SK-N-SH treated with all-trans-retinoic acid at 6 μM for 48 hours (cell line): ENCODE measurements around the gene CSF2.

Experiments used
- ATAC-seq: fragments of 200-7000 bp; cut with Tn5 transposase; 3 replicates; pipeline ENCODE4 v1.9.1; 2020; ENCODE audit warnings: mild to moderate bottlenecking, moderate library complexity
- ARNTL ChIP-seq: fragments of 450-650 bp; formaldehyde crosslinking; IDR thresholded peaks from 2 replicates; pipeline ENCODE4 v1.5.0; 2020; ENCODE audit warnings: low read depth, mild to moderate bottlenecking, moderate library complexity, borderline replicate concordance
- BACH2 ChIP-seq: fragments of 250-450 bp; sonication (Bioruptor Pico); IDR thresholded peaks from 2 replicates; pipeline ENCODE4 v1.9.0; 2021; ENCODE audit warnings: mild to moderate bottlenecking, borderline replicate concordance
- CSDC2 ChIP-seq: fragments of 250-450 bp; sonication (Bioruptor Pico); IDR thresholded peaks from 2 replicates; pipeline ENCODE4 v1.5.0; 2020; ENCODE audit warnings: mild to moderate bottlenecking, moderate library complexity
- GLIS3 ChIP-seq: fragments of 250-450 bp; sonication (Bioruptor Pico); IDR thresholded peaks from 2 replicates; pipeline ENCODE4 v1.5.0; 2020; ENCODE audit warnings: mild to moderate bottlenecking, moderate library complexity
- ISL1 ChIP-seq: fragments of 250-450 bp; sonication (Bioruptor Pico); IDR thresholded peaks from 2 replicates; pipeline ENCODE4 v2.1.2; 2022; ENCODE audit warnings: mild to moderate bottlenecking, moderate library complexity
- OSR1 ChIP-seq: fragments of 250-450 bp; sonication (Bioruptor Pico); IDR thresholded peaks from 2 replicates; pipeline ENCODE4 v1.8.0; 2022; ENCODE audit warnings: moderate library complexity, mild to moderate bottlenecking, inconsistent platforms
- PPARA ChIP-seq: fragments of 250-450 bp; sonication (Bioruptor Pico); IDR thresholded peaks from 2 replicates; pipeline ENCODE4 v1.5.0; 2020; ENCODE audit warnings: mild to moderate bottlenecking, borderline replicate concordance
- RARB ChIP-seq: fragments of 250-450 bp; sonication (Bioruptor Pico); IDR thresholded peaks from 2 replicates; pipeline ENCODE4 v1.8.0; 2021; ENCODE audit warnings: mild to moderate bottlenecking, moderate library complexity
- SNAI2 ChIP-seq: fragments of 250-450 bp; sonication (Bioruptor Pico); IDR thresholded peaks from 2 replicates; pipeline ENCODE4 v1.5.0; 2020; ENCODE audit warnings: mild to moderate bottlenecking, moderate library complexity
- TCF4 ChIP-seq: fragments of 250-450 bp; sonication (Bioruptor Pico); IDR thresholded peaks from 2 replicates; pipeline ENCODE4 v1.8.0; 2021; ENCODE audit warnings: mild to moderate bottlenecking, moderate library complexity, borderline replicate concordance
- ZC3H10 ChIP-seq: fragments of 250-450 bp; sonication (Bioruptor Pico); IDR thresholded peaks from 2 replicates; pipeline ENCODE4 v1.5.1; 2021; ENCODE audit warnings: mild to moderate bottlenecking, moderate library complexity
- ZFP3 ChIP-seq: fragments of 250-450 bp; sonication (Bioruptor Pico); IDR thresholded peaks from 2 replicates; pipeline ENCODE4 v1.5.0; 2020; ENCODE audit warnings: mild to moderate bottlenecking, moderate library complexity
- ZFP30 ChIP-seq: fragments of 450-650 bp; formaldehyde crosslinking; IDR thresholded peaks from 2 replicates; pipeline ENCODE4 v1.5.0; 2022; ENCODE audit warnings: mild to moderate bottlenecking, moderate library complexity
- ZNF565 ChIP-seq: fragments of 450-650 bp; formaldehyde crosslinking; conservative IDR thresholded peaks from 2 replicates; pipeline ENCODE4 v1.5.0; 2020; ENCODE audit warnings: low read depth, mild to moderate bottlenecking, moderate library complexity
- ZNF70 ChIP-seq: fragments of 450-650 bp; formaldehyde crosslinking; IDR thresholded peaks from 2 replicates; pipeline ENCODE4 v1.5.0; 2020; ENCODE audit warnings: mild to moderate bottlenecking, moderate library complexity
- ZNF8 ChIP-seq: fragments of 450-650 bp; formaldehyde crosslinking; IDR thresholded peaks from 2 replicates; pipeline ENCODE4 v1.5.0; 2020; ENCODE audit warnings: mild to moderate bottlenecking, moderate library complexity
- TF ChIP-seq, protein P1 (sequence below): fragments of 250-450 bp; sonication (Bioruptor Pico); IDR thresholded peaks from 2 replicates; pipeline ENCODE4 v1.5.0; 2020; ENCODE audit warnings: mild to moderate bottlenecking, moderate library complexity
- TF ChIP-seq, protein P2 (sequence below): fragments of 250-450 bp; sonication (Bioruptor Pico); IDR thresholded peaks from 2 replicates; pipeline ENCODE4 v1.8.0; 2020; ENCODE audit warnings: mild to moderate bottlenecking, moderate library complexity, borderline replicate concordance
- TF ChIP-seq, protein P3 (sequence below): fragments of 250-450 bp; sonication (Bioruptor Pico); IDR thresholded peaks from 2 replicates; pipeline ENCODE4 v1.8.0; 2021; ENCODE audit warnings: low read depth, mild to moderate bottlenecking, moderate library complexity, borderline replicate concordance
- TF ChIP-seq, protein P4 (sequence below): fragments of 250-450 bp; sonication (Bioruptor Pico); IDR thresholded peaks from 2 replicates; pipeline ENCODE4 v1.5.1; 2021; ENCODE audit warnings: mild to moderate bottlenecking, moderate library complexity
- TF ChIP-seq, protein P5 (sequence below): fragments of 250-450 bp; sonication (Bioruptor Pico); IDR thresholded peaks from 2 replicates; pipeline ENCODE4 v1.5.1; 2020; ENCODE audit warnings: low read depth, mild to moderate bottlenecking, moderate library complexity

The CSF2 gene

DNA sequence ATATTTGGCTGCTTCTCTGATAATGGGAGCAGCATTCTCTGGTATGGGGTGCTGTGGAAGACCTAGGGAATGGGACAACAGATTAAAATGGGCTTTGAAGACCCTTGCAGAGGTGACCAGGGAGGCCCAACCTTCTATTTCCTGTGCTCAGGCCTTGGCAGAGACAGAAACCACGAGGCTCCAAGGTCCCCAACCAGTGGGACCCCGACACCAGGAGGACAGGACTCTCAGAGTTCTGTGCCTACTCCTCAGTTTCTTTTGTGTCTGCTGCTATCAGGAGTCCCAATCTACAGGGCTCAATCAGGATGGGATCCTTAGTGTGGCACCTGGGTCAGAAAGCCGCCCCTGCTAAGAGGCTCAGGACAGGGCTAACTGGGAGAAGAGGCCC lies 29.3 kb downstream of the CSF2 start:
- TF ChIP-seq OSR1 (CRISPR knock-in tag) (no peak), ZC3H10 (no peak), ZNF565 (CRISPR knock-in tag) (no peak), ZFP30 (CRISPR knock-in tag) (no peak), ZNF8 (no peak), GLIS3 (CRISPR knock-in tag) (no peak), PPARA (CRISPR knock-in tag) (no peak), RARB (CRISPR knock-in tag) (no peak), BACH2 (CRISPR knock-in tag) (no peak), ZFP3 (CRISPR knock-in tag) (no peak), SNAI2 (no peak), ISL1 (CRISPR knock-in tag) (no peak), TCF4 (CRISPR knock-in tag) (no peak), ARNTL (CRISPR knock-in tag) (no peak), ZNF70 (CRISPR knock-in tag) (no peak), CSDC2 (CRISPR knock-in tag) (no peak)
- TF ChIP-seq, protein P1, sequence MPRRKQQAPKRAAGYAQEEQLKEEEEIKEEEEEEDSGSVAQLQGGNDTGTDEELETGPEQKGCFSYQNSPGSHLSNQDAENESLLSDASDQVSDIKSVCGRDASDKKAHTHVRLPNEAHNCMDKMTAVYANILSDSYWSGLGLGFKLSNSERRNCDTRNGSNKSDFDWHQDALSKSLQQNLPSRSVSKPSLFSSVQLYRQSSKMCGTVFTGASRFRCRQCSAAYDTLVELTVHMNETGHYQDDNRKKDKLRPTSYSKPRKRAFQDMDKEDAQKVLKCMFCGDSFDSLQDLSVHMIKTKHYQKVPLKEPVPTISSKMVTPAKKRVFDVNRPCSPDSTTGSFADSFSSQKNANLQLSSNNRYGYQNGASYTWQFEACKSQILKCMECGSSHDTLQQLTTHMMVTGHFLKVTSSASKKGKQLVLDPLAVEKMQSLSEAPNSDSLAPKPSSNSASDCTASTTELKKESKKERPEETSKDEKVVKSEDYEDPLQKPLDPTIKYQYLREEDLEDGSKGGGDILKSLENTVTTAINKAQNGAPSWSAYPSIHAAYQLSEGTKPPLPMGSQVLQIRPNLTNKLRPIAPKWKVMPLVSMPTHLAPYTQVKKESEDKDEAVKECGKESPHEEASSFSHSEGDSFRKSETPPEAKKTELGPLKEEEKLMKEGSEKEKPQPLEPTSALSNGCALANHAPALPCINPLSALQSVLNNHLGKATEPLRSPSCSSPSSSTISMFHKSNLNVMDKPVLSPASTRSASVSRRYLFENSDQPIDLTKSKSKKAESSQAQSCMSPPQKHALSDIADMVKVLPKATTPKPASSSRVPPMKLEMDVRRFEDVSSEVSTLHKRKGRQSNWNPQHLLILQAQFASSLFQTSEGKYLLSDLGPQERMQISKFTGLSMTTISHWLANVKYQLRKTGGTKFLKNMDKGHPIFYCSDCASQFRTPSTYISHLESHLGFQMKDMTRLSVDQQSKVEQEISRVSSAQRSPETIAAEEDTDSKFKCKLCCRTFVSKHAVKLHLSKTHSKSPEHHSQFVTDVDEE (CRISPR knock-in tag): no peak
- TF ChIP-seq, protein P2, sequence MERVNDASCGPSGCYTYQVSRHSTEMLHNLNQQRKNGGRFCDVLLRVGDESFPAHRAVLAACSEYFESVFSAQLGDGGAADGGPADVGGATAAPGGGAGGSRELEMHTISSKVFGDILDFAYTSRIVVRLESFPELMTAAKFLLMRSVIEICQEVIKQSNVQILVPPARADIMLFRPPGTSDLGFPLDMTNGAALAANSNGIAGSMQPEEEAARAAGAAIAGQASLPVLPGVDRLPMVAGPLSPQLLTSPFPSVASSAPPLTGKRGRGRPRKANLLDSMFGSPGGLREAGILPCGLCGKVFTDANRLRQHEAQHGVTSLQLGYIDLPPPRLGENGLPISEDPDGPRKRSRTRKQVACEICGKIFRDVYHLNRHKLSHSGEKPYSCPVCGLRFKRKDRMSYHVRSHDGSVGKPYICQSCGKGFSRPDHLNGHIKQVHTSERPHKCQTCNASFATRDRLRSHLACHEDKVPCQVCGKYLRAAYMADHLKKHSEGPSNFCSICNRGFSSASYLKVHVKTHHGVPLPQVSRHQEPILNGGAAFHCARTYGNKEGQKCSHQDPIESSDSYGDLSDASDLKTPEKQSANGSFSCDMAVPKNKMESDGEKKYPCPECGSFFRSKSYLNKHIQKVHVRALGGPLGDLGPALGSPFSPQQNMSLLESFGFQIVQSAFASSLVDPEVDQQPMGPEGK (CRISPR knock-in tag): no peak
- TF ChIP-seq, protein P3, sequence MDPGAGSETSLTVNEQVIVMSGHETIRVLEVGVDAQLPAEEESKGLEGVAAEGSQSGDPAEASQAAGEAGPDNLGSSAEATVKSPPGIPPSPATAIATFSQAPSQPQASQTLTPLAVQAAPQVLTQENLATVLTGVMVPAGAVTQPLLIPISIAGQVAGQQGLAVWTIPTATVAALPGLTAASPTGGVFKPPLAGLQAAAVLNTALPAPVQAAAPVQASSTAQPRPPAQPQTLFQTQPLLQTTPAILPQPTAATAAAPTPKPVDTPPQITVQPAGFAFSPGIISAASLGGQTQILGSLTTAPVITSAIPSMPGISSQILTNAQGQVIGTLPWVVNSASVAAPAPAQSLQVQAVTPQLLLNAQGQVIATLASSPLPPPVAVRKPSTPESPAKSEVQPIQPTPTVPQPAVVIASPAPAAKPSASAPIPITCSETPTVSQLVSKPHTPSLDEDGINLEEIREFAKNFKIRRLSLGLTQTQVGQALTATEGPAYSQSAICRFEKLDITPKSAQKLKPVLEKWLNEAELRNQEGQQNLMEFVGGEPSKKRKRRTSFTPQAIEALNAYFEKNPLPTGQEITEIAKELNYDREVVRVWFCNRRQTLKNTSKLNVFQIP: no peak
- TF ChIP-seq, protein P4, sequence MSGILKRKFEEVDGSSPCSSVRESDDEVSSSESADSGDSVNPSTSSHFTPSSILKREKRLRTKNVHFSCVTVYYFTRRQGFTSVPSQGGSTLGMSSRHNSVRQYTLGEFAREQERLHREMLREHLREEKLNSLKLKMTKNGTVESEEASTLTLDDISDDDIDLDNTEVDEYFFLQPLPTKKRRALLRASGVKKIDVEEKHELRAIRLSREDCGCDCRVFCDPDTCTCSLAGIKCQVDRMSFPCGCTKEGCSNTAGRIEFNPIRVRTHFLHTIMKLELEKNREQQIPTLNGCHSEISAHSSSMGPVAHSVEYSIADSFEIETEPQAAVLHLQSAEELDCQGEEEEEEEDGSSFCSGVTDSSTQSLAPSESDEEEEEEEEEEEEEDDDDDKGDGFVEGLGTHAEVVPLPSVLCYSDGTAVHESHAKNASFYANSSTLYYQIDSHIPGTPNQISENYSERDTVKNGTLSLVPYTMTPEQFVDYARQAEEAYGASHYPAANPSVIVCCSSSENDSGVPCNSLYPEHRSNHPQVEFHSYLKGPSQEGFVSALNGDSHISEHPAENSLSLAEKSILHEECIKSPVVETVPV (CRISPR knock-in tag): no peak
- ATAC-seq: peak; percentile 40; the same call in 2 of the 3 replicates

DNA sequence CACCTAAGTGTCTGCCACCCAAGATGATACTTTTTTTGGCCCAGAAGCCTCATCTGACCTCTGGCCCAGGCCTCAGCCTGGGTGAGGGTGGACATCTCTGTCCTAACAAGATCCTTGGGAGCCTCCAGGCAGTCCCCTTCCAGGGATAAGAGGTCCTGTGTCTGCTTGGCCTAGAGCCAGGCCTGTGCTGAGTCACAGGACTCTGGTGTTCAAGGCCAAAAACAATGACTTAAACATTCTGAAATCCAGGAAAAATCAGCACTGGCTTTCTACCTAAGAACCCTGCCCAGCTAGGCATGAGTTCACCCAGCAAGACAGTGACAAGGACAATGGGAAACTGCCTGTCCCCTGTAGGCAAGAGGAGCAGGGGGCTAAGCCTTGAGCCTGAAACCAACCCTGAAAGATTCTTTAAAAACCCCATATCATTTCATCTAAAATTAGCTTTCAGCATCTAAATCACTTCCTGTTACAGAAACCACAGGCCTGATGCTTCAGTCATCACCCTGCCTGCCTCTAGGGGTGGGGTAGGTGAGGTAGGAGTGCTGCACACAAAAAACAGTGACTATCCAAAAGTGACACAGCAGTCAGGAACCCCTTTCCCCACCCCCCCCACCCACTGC lies 29.9 kb downstream of the CSF2 start:
- no peak for TF ChIP-seq RARB (CRISPR knock-in tag)
- TF ChIP-seq ZFP3 (CRISPR knock-in tag): peak; percentile 91
- peak; percentile 28; the same call in 1 of the 2 replicates for TF ChIP-seq ISL1 (CRISPR knock-in tag)
- ATAC-seq: peak; percentile 76

DNA sequence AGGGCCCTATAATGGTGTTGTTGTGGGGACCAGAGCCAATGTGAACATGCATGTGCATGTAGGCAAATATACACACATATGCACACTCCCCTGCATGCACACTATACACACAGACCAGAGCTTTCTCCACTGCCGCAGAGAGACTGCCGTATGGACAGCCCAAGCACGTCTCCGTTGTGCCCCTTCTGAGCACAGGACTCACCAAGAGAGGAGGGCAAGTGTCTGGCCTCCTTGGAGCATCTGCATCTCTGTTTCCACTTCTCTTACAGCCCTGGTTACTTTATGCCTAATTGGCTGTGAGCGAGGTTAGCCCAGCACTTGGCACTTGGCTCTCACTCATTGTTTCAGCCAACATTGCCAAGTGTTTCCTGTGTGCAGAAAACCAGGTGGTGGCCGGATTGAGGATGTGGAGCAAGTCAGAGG lies 30.4 kb downstream of the CSF2 start:
- peak; percentile 65 for ATAC-seq
- TF ChIP-seq BACH2 (CRISPR knock-in tag) (no peak), ARNTL (CRISPR knock-in tag) (no peak), RARB (CRISPR knock-in tag) (no peak), CSDC2 (CRISPR knock-in tag) (no peak)
- TF ChIP-seq, protein P2 (CRISPR knock-in tag): no peak
- TF ChIP-seq, protein P3: no peak
- TF ChIP-seq, protein P5, sequence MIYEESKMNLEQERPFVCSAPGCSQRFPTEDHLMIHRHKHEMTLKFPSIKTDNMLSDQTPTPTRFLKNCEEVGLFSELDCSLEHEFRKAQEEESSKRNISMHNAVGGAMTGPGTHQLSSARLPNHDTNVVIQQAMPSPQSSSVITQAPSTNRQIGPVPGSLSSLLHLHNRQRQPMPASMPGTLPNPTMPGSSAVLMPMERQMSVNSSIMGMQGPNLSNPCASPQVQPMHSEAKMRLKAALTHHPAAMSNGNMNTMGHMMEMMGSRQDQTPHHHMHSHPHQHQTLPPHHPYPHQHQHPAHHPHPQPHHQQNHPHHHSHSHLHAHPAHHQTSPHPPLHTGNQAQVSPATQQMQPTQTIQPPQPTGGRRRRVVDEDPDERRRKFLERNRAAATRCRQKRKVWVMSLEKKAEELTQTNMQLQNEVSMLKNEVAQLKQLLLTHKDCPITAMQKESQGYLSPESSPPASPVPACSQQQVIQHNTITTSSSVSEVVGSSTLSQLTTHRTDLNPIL: no peak
